ENCODE data around the gene SCN9A. TPM values are rescaled to one million over a fixed set of nuclear protein-coding genes. Genes with fewer than 3 reads are reported as not detected.

The SCN9A gene
- total and polyA plus RNA-seq, 2 of the 8 experiments (the other 6 are each of a cell fraction or from before 2014, with no cell fraction given), result 1.6 to 6.2 TPM

DNA sequence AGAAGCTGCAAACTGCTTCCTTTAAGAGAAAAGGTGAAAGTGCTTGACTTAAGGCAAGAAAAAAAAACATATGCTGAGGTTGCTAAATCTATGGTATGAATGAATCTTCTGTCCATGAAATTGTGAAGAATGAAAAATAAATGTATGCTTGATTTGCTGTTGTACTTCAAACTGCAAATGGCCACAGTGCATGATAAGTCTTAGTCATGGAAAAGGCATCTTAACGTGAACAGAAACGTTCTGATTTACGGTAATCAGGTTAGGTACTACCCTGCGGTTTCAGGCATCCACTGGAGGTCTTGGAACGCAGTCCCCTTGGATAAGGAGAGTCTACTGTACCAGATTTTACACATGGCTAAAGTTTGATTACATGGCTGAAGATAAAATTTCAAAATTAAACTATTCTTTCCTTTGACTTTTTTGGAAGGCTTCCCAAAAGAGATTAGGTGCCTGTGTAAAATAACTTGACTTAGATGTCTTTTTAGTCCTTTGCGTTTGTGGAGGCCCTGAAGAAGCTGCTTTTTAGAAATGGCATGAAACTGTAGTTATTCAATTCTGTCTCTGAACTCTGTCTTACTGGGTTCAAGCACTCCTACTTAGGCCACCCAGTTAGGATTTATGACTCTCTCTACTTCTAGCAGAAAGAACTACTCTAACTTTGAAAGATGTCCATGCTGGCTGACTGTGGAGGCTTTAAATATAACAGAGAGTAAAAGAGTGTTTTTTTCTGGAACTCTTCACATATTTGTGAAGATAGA, 35.9 kb upstream of the SCN9A start:
- Histone ChIP-seq H3K79me1 (ENCODE audit: low read depth, low read length) (no peaks in the 10 kb centered on the region), H2BK5ac (ENCODE audit: low read depth, low read length) (no peak overlapping the region), H2BK120ac (replicated peaks; ENCODE audit: low read depth, low read length) (no peak overlapping the region), H4K8ac (ENCODE audit: extremely low read depth, insufficient read depth, low read length) (no peak overlapping the region), H3K56ac (replicated peaks; ENCODE audit: insufficient read length, low read depth, low read length) (no peak overlapping the region), H3K4me3 (ENCODE audit: extremely low read depth in 1 of 4, insufficient read depth in 2 of 4, low read depth in 3 of 4, low read length in 4 of 4) (no peak overlapping the region), H3K18ac (ENCODE audit: extremely low read depth, low read length) (no peak overlapping the region), H3K14ac (ENCODE audit: insufficient read length) (no peak overlapping the region), H3K79me2 (ENCODE audit: control insufficient read depth in 1 of 2, insufficient read depth in 2 of 2, low read length in 2 of 2) (no peaks in the 10 kb centered on the region), H4K5ac (ENCODE audit: insufficient read length, low read depth, low read length) (no peak overlapping the region), H3K23me2 (ENCODE audit: low read depth, low read length) (no peaks in the 10 kb centered on the region), H3K27ac (ENCODE audit: low read depth, low read length) (no peak overlapping the region), H3K4me1 (replicated peaks in 1 of 4; ENCODE audit: control insufficient read depth in 3 of 4, insufficient read depth in 4 of 4, low read length in 3 of 4) (no peaks in the 10 kb centered on the region), H3K4ac (replicated peaks; ENCODE audit: insufficient read length, low read depth, low read length) (no peak overlapping the region), H3K23ac (ENCODE audit: insufficient read length) (no peak overlapping the region), H2AFZ (ENCODE audit: low read length) (peak overlapping the region; percentile 34; the same call in 1 of the 2 replicates), H2AK5ac (ENCODE audit: low read depth, low read length) (0 out of 2 replicates have a peak overlapping the region, but pooled peaks have one; percentile 61), H4K91ac (replicated peaks; ENCODE audit: insufficient read length, low read length) (no peak overlapping the region), H3K9me3 (ENCODE audit: insufficient read depth in 2 of 2, low read depth in 1 of 2, low read length in 1 of 2) (no peaks in the 10 kb centered on the region), H3K4me2 (ENCODE audit: insufficient read depth in 1 of 2, low read depth in 2 of 2, low read length in 2 of 2) (no peak overlapping the region), H3K9ac (replicated peaks in 1 of 4; ENCODE audit: extremely low read depth in 1 of 4, low read depth in 3 of 4, low read length in 3 of 4) (no peak overlapping the region; a peak in 1 of 7 replicates), H3K36me3 (ENCODE audit: control insufficient read depth in 2 of 4, insufficient read depth in 4 of 4, low read length in 3 of 4) (no peaks in the 10 kb centered on the region), H4K20me1 (replicated peaks in 1 of 2; ENCODE audit: control insufficient read depth in 1 of 2, insufficient read depth in 2 of 2, low read length in 2 of 2) (no peaks in the 10 kb centered on the region), H2BK20ac (ENCODE audit: low read length) (no peak overlapping the region), H3K27me3 (replicated peaks in 1 of 4; ENCODE audit: control insufficient read depth in 3 of 4, extremely low read depth in 1 of 4, insufficient read depth in 3 of 4, low read length in 3 of 4) (no peaks in the 10 kb centered on the region), H2BK12ac (ENCODE audit: low read depth, low read length) (no peak overlapping the region), H2BK15ac (ENCODE audit: low read length) (no peak overlapping the region)
- FAIRE-seq (peak; percentile 36), DNase-seq (ENCODE audit: low read depth in 1 of 2, low spot score in 2 of 2) (no peak)
- WGBS, 2 experiments (ENCODE audit: extremely low coverage in 1 of 2, insufficient coverage in 1 of 2, insufficient read length in 1 of 2, insufficient replicate concordance in 2 of 2, low coverage in 1 of 2, low lambda C conversion rate in 2 of 2, missing lambda C conversion rate in 1 of 2), result 83% methylated on average over 6 of the region's 6 CpGs; no CpG with 5 or more reads in 1 of the 2 experiments
- 0 out of 2 replicates have a peak, but pooled peaks have one; percentile 3 for TF ChIP-seq MAFK (IDR thresholded peaks at IDR 0.05; ENCODE audit: low read depth, low read length)
- TF ChIP-seq, protein P1, sequence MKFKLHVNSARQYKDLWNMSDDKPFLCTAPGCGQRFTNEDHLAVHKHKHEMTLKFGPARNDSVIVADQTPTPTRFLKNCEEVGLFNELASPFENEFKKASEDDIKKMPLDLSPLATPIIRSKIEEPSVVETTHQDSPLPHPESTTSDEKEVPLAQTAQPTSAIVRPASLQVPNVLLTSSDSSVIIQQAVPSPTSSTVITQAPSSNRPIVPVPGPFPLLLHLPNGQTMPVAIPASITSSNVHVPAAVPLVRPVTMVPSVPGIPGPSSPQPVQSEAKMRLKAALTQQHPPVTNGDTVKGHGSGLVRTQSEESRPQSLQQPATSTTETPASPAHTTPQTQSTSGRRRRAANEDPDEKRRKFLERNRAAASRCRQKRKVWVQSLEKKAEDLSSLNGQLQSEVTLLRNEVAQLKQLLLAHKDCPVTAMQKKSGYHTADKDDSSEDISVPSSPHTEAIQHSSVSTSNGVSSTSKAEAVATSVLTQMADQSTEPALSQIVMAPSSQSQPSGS (IDR thresholded peaks at IDR 0.05; ENCODE audit: low read length), result no peak
- ChIA-PET POLR2A (ENCODE audit: partially characterized antibody) (no interaction called here), CTCF (ENCODE audit: partially characterized antibody) (no interaction called here)

Measured in H1 (cell line).